Vagina (tissue), 2 donors: ENCODE results near the gene WNT9B. TPM values are rescaled to one million over a fixed set of nuclear protein-coding genes. Genes with fewer than 3 reads are reported as not detected.

Source experiments
- DNase-seq, 2 donors: peaks; one replicate each; pipeline ENCODE4 v3.0.0-alpha.2; 2017; ENCODE audit errors: extremely low spot score in 2 of 2
- H3K27ac ChIP-seq: fragments of 200-600 bp; sonication (generic); one replicate; pipeline ENCODE4 v1.5.1; 2019
- H3K27me3 ChIP-seq: fragments of 200-600 bp; sonication (generic); one replicate; pipeline ENCODE4 v1.5.1; 2019
- H3K36me3 ChIP-seq, 2 donors: fragments of 200-600 bp; sonication (generic); one replicate each; pipeline ENCODE4 v1.5.1; 2017 to 2019
- H3K4me1 ChIP-seq: fragments of 200-600 bp; sonication (generic); one replicate; pipeline ENCODE4 v1.5.1; 2019
- H3K4me3 ChIP-seq, 2 donors: fragments of 200-600 bp; sonication (generic); 1 replicate in 1 of 2; 2 replicates in 1 of 2; pipeline ENCODE4 v1.5.1; 2016 to 2019
- H3K9me3 ChIP-seq: fragments of 200-600 bp; sonication (generic); one replicate; pipeline ENCODE4 v1.5.1; 2019
- CTCF ChIP-seq, 3 experiments: fragments of 450-650 bp in 2 of 3; fragments of 200-600 bp in 1 of 3; sonication (generic) in 1 of 3; IDR thresholded peaks; one replicate each; pipeline ENCODE4 v1.5.1; 2017 to 2019; ENCODE audit warnings: antibody characterized with exemption in 3 of 3, mild to moderate bottlenecking in 2 of 3, moderate library complexity in 2 of 3
- POLR2A ChIP-seq, 2 donors: fragments of 450-650 bp; IDR thresholded peaks; one replicate each; pipeline ENCODE4 v1.6.1; 2017; ENCODE audit warnings: antibody characterized with exemption in 2 of 2, mild to moderate bottlenecking in 2 of 2, moderate library complexity in 2 of 2
- POLR2AphosphoS5 ChIP-seq, 2 donors: sonication (generic); formaldehyde crosslinking; IDR thresholded peaks; one replicate each; pipeline ENCODE4 v1.9.0; 2017; ENCODE audit warnings: antibody characterized with exemption in 2 of 2, mild to moderate bottlenecking in 2 of 2, low read depth in 1 of 2; ENCODE audit not compliant: insufficient read depth in 1 of 2
- intact Hi-C: fragments of 100-400 bp; cut with DNase I; formaldehyde crosslinking; loops from one replicate; pipeline ENCODE4 v1.15.1; 2023
- total RNA-seq: library from RNA; depleted of rRNA; stranded (reverse); fragments of >200 nt; gene quantifications from one replicate; pipeline ENCODE4 v1.2.3, GENCODE V29; 2016

The WNT9B gene
- total RNA-seq, 1 donor from 2014 or later: not detected

GRCh38 chr17:46822388-46822921 is 28.9 kb upstream of the WNT9B start:
- H3K4me1 ChIP-seq: peaks cover 21% of the 10 kb centered on the region
- H3K27me3 ChIP-seq: peaks cover 14% of the 10 kb centered on the region

DNA sequence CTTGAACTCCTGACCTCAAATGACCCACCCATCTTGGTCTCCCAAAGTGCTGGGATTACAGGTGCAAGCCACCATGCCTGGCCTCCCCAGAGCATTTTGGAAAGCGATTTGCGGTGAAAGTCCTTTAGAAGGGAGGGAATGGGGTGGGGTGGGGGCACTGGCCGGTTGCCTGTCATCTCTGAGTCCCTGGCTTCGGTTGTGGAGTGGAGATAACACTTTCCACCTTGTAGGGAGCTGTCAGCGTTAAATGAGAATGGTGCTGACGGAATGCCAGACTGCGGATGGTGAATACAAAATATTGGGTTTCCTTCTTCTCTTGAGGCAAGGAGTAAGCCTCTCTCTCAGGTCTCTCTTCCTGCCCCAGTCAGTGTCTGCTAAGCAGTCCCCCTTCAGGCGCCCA is 27.7 kb upstream of the WNT9B start:
- Histone ChIP-seq H3K36me3 (no peaks in the 10 kb centered on the region), H3K4me1 (peaks cover 9% of the 10 kb centered on the region), H3K27me3 (peaks cover 4% of the 10 kb centered on the region), H3K27ac (no peak overlapping the region), H3K4me3 (no peak overlapping the region), H3K9me3 (no peaks in the 10 kb centered on the region)
- no peak for TF ChIP-seq POLR2AphosphoS5 (IDR thresholded peaks at IDR 0.05; ENCODE audit: insufficient read depth in 1 of 2, low read depth in 1 of 2)
- TF ChIP-seq POLR2A (IDR thresholded peaks at IDR 0.05): no peak
- TF ChIP-seq CTCF (IDR thresholded peaks at IDR 0.05): no peak
- intact Hi-C loops: no loop called here
- no peak for DNase-seq

More at GRCh38 chr17:46822388-46822921, 28.9 kb upstream of the WNT9B start:
- H3K27ac ChIP-seq: no peak overlapping the region
- intact Hi-C loops: no loop called here
- H3K9me3 ChIP-seq: no peaks in the 10 kb centered on the region
- H3K36me3 ChIP-seq: no peaks in the 10 kb centered on the region
- no peak for DNase-seq
- H3K4me3 ChIP-seq: no peak overlapping the region
- TF ChIP-seq POLR2AphosphoS5 (IDR thresholded peaks at IDR 0.05; ENCODE audit: insufficient read depth in 1 of 2, low read depth in 1 of 2) (no peak), POLR2A (IDR thresholded peaks at IDR 0.05) (no peak), CTCF (IDR thresholded peaks at IDR 0.05) (no peak)

DNA sequence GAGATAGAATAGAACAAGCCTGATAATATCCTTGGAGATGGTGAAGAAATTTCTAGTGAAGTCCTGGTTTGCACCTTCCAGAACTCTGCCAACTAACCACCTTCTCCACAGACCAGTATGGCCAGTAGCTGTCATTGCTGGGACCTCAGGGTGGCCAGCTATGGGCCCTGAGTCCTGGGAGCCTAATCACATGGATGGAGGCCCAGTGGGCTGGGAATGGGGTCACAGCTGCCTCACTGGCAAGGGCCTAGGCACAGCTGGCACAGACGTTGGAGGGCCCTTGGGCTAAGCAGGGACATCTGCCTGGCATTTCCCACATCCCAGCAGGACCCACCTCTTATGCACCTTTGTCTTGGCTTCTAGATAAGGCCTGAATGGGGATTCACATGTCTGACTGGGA is 25.3 kb upstream of the WNT9B start:
- TF ChIP-seq POLR2AphosphoS5 (IDR thresholded peaks at IDR 0.05; ENCODE audit: insufficient read depth in 1 of 2, low read depth in 1 of 2) (no peak), POLR2A (IDR thresholded peaks at IDR 0.05) (no peak), CTCF (IDR thresholded peaks at IDR 0.05) (no peak)
- no peaks in the 10 kb centered on the region for H3K4me1 ChIP-seq
- H3K27me3 ChIP-seq: no peaks in the 10 kb centered on the region
- no peak overlapping the region for H3K4me3 ChIP-seq
- no peaks in the 10 kb centered on the region for H3K9me3 ChIP-seq
- no peak for DNase-seq
- intact Hi-C loops: no loop called here
- H3K36me3 ChIP-seq: no peaks in the 10 kb centered on the region
- H3K27ac ChIP-seq: no peak overlapping the region

- Histone ChIP-seq H3K36me3 (no peaks in the 10 kb centered on the region), H3K4me3 (no peak overlapping the region), H3K9me3 (no peaks in the 10 kb centered on the region), H3K4me1 (no peaks in the 10 kb centered on the region), H3K27ac (no peak overlapping the region), H3K27me3 (no peaks in the 10 kb centered on the region)
- no peak for DNase-seq
- TF ChIP-seq POLR2AphosphoS5 (IDR thresholded peaks at IDR 0.05; ENCODE audit: insufficient read depth in 1 of 2, low read depth in 1 of 2) (no peak), POLR2A (IDR thresholded peaks at IDR 0.05) (no peak), CTCF (IDR thresholded peaks at IDR 0.05) (no peak)
- intact Hi-C loops: no loop called here
Observed at GRCh38 chr17:46827274-46827673, 24.1 kb upstream of the WNT9B start.

GRCh38 chr17:46831573-46832330 is 19.6 kb upstream of the WNT9B start:
- Histone ChIP-seq H3K4me3 (no peak overlapping the region), H3K4me1 (no peaks in the 10 kb centered on the region), H3K27me3 (no peaks in the 10 kb centered on the region), H3K9me3 (no peaks in the 10 kb centered on the region), H3K27ac (no peak overlapping the region), H3K36me3 (no peaks in the 10 kb centered on the region)
- intact Hi-C loops: no loop called here
- TF ChIP-seq POLR2AphosphoS5 (IDR thresholded peaks at IDR 0.05; ENCODE audit: insufficient read depth in 1 of 2, low read depth in 1 of 2) (no peak), CTCF (IDR thresholded peaks at IDR 0.05) (no peak)
- no peak for DNase-seq
